8988T (cell line): ENCODE results near the gene ZNF213.

Source experiments
- DNase-seq: peaks from one replicate; pipeline ENCODE4 v3.0.0; 2011

The ZNF213 gene, protein sequence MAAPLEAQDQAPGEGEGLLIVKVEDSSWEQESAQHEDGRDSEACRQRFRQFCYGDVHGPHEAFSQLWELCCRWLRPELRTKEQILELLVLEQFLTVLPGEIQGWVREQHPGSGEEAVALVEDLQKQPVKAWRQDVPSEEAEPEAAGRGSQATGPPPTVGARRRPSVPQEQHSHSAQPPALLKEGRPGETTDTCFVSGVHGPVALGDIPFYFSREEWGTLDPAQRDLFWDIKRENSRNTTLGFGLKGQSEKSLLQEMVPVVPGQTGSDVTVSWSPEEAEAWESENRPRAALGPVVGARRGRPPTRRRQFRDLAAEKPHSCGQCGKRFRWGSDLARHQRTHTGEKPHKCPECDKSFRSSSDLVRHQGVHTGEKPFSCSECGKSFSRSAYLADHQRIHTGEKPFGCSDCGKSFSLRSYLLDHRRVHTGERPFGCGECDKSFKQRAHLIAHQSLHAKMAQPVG

DNA sequence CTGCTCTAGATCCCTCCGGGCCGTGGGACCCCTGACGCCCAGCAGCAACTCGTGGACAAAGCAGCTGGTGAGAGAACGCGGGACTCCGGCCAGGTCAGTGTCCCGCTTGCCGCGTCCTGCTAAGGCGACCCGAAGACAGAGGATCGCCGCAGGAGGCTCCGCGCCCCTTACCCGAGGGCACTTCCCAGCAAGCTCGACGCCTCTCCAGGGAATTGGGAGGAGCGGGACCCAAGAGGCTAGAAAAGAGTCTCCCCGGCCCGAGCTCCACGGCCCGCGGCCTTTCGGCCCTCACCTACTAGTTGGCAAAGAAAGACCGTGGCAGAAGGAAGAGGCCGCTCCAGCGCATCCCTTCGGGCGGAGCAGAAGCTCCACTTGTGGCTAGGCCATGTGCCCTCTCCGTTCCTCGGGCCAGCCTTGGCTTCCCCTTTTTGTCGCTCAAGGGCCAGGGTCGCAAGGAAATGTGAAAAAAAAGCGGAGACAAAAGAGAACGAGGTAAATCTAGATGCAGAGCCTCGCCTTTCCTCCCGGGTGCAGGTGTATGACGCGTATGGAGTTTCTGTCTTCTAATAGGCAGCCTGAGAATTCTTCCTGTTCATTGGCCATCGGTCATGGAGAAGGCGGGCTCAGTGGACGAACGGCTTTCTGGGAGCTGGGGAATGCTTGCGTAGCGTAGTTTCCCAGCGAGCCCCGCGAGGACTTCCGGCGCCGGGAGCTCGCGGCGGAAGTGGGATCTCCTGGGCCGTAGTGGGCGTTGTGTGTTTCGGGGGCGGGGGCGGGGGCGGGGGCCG is at the start of gene ZNF213:
ZNF213 (plus strand) TSS at position 692 of the 788 bp plus-strand sequence. CDS start 2,252 bp downstream, outside the sequence.
- DNase-seq, result peak; percentile 63

DNA sequence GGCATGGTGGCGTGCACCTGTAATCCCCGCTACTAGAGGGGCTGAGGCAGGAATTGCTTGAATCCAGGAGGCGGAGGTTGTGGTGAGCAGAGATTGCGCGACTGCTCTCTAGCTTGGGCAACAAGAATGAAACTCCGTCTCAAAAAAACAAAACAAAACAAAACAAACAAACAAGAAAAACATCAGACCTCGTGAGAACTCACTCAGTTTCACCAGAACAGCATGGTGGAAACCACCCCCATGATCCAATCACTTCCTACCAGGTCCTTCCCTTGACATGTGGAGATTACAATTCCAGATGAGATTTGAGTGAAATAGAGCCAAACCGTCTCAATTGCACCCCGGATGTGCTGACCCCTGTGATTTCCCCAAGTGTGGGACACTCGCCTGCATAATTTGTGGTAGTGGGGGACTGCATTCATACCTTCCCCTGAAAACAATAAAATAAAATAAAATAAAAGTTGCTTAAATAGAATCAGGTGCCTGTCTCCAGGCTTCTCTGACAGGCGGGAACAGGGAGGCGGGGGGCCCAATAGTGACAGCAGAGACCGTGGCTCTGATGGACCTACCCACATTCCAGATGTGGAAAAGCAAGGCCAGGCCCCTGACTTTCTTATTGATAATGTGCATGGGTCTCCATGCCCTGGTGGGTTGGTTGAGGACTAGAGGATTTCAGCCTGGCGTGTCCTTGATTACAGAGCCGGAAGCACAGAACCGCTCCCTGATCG is 48.8 kb upstream of the ZNF213 start:
- DNase-seq, result no peak

DNA sequence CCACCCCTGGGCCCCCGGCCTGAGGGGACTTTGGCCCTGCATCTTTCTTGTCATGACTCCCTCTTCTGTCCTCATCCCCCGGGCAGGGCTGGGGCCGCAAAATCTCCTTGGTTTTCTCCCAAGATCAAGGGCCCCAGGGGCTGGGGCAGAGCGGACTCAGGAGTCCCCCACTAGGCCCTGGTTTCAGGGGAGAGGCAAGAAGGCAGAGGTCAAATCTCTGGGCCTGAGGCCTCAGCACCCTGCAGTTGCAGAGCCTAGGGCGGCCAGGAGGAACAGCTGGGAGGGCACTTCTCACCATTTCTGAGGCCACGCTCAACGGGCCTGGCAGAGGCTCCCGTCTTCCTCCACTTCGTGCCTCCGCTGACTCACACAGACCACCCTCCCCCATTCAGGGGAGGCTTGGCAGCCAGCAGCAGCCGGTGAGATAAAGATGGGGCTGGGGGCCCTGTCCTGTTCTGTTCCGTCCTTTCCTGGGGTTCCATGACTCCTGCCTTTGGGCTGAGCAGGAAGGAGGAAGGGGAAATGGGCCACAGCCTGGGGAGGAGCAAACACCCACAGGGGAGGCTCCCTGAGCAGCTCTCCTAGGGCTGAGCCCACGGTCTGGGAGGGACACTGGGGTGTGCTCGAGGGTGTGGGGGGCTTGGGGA is 48.1 kb upstream of the ZNF213 start:
- no peak for DNase-seq

DNA sequence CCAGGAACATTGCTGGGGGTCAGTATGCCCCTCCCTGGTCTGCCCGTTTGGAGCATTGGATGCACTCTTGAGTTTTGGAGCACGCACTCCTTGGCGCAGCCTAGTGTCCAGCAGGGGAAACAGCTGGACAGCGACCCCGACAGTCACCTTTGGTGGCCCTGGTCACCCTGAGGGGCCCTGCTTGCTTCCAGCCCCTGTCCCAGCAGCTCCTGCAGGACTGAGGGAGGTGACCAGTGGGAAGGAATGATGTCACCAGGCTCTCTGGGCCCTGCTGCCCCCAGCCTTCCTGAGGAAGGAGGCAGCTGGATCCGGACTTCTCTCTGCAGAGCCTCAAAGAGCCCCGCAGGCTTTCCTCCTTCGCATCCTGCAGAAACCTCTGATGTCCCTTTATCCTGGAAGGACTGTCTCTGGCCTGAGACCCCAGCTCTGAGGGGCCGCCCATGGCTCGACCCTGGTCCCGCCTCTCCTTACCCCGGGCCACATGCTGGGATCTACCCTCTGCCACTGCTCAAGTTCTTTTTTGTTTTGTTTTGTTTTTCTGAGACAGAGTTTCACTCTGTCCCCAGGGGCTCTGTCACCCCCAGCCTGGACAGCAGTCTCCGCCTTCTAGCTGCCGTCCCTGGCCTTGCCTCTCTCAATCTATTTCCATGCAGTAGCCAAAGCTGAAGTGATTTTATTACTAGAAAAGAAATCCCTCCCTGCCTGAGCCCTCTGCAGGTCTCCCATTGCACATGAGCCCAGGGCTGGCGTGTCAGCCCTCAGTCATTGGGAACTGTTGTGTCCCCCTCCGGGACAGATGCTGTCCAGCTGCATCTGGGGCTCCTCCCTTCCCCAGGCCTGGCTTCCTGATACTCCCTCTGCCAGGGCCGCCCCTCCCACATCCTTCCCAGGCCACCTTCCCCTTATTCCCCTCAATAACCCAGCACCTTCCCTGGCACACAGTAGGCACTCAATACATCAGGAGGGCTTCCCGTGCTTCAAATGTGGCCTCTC is 47.3 kb upstream of the ZNF213 start:
- DNase-seq, result no peak

DNA sequence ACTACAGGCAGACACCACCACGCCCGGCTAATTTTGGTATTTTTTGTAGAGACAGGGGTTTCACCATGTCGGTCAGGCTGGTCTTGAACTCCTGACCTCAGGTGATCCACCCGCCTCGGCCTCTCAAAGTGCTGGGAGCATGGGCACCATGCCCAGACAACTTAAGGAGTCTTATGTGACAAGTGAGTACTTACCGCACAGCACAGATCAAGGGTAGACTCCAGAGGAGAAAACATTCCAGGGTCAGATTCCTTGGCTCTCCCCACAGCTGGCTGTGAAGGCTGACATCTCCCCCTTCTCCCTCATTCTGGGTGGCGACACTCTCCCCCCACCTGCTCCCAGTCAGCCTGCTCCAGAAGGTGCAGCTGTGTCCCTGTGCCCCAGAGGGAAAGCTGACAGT is 46.4 kb upstream of the ZNF213 start:
- DNase-seq, result no peak

DNA sequence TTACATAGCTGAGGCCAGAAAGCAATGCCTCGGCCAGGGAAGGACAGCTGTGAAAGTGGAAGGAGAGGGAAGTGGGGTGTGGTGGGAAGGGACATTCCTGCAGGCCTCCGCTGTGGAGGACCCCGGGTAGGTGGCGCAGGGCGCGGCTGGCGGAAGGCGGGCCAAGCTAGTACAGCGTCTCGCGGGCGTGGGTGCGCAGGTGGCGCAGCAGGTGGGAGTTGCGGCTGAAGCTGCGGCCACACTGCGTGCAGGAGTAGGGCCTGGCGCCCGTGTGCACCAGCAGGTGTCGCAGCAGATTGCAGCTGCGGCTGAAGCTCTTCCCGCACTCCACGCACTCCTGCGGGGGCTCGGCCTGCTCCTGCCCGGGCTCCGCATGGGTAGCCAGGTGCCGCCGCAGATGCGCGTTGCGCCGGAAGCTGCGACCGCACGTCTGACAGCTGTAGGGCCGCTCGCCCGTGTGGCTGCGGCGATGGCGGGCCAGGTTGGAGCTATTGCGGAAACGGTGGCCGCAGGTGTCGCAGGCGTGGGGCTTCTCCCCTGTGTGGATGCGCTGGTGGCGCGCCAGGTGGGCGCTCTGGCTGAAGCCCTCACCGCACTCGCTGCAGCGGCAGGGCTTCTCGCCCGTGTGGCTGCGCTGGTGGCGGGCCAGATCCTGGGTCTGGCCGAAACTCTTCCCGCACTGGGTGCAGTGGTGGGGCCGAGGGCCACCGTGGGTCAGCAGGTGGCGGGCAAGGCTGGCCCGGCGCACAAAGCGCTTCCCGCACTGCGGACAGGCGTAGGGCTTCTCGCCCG is 45.7 kb upstream of the ZNF213 start:
- no peak for DNase-seq

DNA sequence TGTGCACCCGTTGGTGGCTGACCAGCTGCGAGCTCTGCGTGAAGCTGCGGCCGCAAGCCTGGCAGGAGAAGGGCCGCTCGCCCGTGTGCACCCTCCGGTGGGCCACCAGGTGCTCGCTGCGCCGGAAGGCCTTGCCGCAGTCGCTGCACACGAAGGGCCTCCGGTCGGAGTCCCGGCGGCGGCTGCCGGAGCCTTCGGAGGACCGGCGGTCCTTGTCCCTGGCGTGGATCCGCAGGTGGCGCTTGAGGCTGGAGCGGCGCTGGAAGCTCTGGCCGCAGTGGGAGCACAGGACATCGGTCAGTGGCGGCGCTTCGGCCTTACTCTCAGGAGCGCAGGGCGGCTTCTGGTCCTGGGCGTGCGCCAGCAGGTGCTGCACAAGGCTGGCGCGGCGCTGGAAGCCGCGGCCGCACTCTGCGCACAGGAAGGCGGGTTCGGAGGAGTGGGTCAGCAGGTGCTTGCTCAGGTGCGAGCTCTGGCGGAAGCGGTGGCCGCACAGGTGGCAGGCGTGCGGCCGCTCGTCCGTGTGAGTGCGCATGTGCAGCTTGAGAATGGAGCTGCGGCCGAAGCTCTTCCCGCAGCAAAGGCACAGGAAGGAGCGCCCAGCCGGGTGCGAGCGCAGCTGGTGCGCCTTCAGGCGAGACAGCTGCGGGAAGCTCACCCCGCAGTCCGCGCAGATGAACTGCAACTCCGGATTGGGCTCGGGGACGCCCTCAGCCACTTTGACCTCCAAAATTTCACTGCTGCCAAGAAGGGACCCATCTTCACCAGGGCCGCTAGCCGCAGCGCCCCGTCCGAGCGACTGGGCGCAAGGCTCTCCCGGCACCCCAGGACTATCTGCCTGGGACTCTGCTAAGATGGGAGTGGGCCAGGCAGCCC is 44.9 kb upstream of the ZNF213 start:
- no peak for DNase-seq

DNA sequence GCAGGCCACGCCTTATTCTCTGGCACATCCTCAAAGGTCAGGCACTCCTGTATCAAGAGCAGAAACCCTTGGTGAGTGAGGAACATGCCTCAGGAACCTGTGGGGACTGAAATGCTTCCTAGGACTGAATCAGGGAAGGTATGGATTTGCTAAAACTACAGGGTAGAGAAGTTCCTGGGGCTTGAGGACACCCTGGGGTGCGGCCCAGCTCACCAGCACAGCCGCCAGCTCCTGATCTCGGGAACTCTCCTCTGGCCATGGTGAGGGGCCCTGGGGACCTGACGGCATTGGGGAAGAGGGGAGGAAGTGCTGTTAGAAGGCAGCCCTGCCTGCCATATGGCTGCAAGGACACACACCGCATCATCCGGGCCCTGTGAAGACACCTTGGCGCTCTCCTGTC is 43.3 kb upstream of the ZNF213 start:
- no peak for DNase-seq

DNA sequence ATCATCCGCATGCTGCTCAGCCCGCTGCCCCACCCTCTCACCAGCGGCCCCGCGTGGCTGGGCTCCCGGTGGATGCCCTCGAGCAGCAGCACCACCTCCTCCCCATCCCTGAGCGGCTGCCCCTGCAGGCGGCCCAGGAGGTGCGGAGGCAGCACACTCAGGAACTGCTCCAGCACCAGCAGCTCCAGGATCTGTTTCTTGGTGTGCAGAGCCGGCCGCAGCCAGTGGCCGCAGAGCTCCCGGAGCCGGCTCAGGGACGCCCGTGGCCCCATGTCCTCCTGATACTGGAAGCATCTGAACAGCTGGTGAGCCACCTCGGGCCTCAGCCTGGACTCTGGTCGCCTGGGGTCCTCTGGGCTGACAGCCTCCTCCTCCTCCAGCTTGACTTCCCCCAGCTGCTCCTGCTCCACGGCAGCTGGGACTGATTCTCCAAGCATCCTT is 42.3 kb upstream of the ZNF213 start:
- DNase-seq, result no peak

DNA sequence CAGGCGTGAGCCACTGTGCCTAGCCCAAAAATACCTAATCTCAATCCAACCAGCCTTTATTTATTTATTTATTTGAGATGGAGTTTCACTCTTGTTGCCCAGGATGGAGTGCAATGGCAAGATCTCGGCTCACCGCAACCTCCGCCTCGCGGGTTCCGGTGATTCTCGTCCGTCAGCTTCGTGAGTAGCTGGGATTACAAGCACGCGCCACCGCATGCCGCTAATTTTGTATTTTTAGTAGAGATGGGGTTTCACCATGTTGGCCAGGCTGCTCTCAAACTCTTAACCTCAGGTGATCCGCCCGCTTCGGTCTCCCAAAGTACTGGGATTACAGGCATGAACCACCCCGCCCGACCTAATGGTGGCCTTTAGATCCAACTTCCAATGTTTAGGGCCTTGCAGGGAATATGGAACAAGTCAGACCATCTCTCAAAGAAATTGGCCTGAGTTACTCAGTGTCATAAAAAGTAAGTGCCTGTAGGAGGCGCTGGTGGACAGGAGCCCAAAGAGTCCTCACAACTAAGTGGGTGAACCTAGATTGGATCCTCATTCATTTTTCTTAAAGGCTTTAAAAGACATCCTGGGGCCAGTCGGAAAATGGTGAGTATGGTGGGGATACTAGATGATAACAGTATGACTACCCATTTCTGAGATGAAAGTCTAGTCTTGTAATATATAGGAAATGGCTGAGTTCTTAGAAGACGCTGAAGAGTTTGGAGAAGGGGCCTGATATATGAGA is 40.4 kb upstream of the ZNF213 start:
- DNase-seq, result no peak

DNA sequence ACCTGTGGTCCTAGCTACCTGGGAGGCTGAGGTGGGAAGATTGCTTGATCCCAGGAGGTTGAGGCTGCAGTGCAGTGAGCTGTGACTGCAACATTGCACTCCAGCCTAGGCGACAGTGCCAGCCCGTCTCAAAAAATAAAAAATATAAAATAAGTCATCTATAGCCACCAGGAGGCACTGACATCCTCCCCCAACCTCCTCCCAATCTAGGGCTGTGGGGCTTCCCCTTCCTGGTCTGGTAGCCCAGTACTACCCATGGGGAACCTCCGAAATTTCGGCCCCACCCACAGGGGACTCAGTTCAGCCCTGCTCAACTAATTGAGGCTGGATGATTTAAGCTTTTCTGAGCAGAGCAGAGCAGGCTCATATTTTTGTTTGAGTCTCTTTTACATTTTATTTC is 39.0 kb upstream of the ZNF213 start:
- DNase-seq, result peak; percentile 63

DNA sequence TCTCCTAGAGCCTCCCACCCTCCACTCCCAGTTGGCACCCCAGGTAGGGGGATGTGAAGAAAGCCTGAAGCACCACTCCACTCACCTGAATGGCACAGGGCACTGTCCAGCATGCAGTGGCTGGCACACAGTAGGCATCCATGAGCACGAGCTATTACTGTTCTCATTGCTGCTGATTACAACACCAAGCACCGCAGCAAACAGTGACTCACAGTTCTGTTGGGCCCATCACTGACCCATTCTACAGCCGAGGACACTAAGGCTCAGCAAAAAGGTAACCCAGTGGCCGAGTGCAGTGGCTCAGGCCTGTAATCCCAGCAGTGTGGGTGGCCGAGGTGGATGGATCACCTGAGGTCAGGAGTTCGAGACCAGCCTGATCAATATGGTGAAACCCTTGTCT is 38.5 kb upstream of the ZNF213 start:
- DNase-seq, result no peak

DNA sequence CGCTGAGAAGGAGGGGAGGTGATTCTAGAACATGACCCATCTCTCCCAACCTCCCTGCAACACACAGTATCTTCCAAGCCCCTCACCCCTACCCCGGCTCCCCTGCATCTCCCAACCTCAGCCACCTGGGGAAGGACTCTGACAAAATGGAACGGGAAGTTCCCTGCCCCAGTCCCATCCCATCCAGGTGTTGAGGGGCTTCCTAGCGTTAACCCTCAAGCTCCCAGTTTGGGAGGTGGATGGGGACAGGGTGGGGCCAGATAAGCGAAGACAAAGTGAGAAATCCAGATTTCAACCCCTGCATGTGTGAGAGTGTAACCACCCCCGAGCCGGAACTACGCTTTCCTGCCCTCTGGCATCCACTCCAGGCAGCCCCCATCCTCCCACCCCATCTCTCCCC is 37.6 kb upstream of the ZNF213 start:
- no peak for DNase-seq

DNA sequence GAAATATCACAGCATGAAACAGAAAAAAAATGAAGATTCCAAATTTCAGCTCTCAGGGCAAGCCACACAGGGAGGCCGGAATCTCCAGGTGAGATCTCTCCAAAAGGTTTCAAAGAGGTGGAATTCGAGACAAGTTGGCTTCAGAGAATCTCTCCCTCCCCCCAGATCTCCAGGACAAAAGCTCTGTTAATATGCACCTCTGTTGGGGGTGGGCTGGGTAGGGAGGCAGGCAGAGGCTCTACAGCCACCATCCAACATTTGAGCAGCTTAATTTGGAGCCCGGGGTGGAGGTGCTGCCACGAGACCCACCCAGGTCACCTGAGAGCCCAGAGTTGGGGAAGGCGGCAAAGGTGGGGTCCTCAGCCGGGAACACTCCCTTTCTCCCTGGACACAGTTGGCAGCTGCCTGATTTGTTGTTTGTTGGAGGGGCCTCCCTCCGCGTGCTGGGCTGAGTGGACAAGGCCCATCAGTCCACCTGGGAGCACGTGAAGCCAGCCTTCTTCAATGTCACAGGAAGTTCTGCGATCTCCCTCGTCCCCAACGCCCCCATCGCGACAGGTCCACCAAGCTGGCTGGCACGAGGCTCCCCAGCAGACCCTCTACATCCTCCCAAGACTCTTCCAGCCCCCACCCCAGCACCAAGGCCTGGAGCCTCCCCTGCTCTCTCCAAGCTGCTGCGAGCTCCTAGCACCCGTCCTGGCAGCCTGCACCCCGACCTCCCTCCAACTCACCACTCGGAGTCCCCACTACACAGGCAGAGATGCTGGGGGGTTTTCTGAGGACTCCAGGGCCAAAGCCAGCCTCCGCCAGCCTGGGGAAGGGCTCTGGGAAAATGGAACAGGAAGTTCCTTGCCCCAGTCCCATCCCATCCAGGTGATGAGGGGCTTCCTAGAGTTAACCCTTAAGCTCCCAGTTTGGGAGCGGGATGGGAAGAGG is 36.1 kb upstream of the ZNF213 start, which contains the start of gene ZSCAN10:
ZSCAN10 (minus strand) TSS at position 836 of the 936 bp plus-strand sequence. CDS start 6,357 bp downstream, outside the sequence.
- DNase-seq, result no peak

DNA sequence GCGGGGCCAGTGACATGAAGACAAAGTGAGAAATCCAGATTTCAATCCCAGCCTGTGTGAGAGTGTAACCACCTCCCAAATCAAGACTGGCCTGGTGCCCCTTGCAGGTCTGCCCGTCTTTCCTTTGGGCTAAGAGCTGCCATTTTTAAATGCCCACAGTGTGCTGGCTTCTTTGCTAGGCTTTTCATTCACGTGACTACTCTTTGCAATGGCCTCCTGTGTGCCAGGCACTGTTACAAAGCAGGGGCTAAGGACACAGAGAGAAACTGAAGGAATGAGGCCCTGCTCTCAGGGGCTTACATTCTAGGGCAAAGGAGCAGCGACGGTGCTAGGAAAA is 35.5 kb upstream of the ZNF213 start:
- DNase-seq, result no peak

DNA sequence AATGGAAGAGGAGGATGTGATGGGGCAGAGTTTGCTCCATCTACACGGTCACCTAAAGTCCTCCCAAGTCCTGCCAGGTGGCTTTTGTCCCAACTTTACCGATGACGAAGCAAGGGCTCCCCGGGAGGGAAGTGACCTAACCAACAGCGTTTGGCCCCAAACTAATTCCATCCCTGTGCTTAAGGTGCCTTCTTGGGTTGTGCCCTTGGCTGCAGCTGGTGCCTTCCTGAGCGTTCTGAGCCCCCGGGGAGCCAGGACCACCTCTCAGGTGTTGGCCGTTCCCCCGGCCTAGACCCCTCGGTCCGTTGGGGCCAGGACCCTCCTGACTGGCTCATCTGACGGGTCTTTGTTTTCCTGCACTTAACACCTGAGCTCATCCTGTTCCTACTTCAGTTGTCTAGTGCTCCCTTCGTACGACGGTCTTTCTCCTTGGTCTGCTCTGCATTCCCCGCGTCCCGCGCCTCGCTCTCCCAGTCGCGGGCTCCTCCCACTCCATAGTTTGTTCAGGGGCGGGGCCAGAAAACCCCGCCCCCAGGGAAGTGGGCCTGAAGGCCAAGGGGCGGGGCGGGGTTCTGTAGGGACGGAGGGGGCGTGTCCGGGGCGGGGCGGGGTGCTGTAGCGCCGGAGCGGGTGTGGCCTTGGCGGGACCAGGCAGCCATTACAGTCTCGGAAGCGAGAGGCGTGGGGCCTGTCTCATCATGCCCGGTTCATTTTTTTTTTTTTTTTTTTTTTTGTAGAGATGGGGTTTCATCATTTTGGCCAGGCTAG is 34.9 kb upstream of the ZNF213 start:
- DNase-seq, result peak; percentile 83
